Measurements from ENCODE around the gene ZNF609. TPM values are rescaled to one million over a fixed set of nuclear protein-coding genes. Genes with fewer than 3 reads are reported as not detected.

Gene ZNF609
- total RNA-seq, 1 donor from 2014 or later, result 41.2 TPM

DNA sequence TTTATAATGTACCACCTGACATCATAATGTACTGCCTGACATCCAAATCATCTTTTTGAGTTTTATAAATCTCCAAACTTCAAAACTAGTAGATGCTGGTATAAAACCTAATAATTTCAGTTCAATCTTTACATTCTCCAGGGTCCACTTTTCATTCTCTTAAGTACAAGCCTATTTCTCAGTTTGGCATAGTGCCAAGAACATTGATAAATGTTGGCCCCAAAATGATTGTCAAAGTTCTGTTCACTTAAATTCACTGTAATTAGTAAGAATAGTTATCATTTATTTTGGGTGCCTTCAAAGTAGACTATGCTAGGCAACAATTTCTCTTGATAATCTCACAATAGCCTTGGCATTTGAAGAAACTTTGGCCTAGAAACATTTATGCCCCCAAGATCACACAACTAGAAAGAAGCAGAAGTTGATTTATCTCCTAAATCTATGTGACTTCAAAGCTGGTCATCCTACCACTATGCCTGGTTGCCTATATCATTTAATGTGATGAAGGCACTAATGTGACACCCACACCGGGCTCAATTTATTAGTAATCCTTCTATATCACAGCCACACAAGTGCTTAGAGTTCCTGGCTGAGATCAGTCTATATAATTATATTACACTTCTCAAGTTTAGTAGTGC lies 101.7 kb downstream of the ZNF609 start:
- TF ChIP-seq CTCF (IDR thresholded peaks at IDR 0.05; ENCODE audit: unreplicated experiment), result no peak
- peaks cover 4% of the 10 kb centered on the region for H3K36me3 Mint-ChIP-seq (ENCODE audit: low read depth, unreplicated experiment)
- no peak for DNase-seq (ENCODE audit: low spot score)
- H3K27ac Mint-ChIP-seq (ENCODE audit: unreplicated experiment), result no peak overlapping the region
- no peaks in the 10 kb centered on the region for H3K9me3 Mint-ChIP-seq (ENCODE audit: unreplicated experiment)
- H3K4me1 Mint-ChIP-seq (ENCODE audit: unreplicated experiment), result peaks cover 7% of the 10 kb centered on the region
- no peaks in the 10 kb centered on the region for H3K27me3 Mint-ChIP-seq (ENCODE audit: unreplicated experiment)
- H3K4me3 Mint-ChIP-seq (ENCODE audit: unreplicated experiment), result no peak overlapping the region

GRCh38 chr15:64566102-64566501 lies 105.7 kb downstream of the ZNF609 start:
- Mint-ChIP-seq H3K36me3 (ENCODE audit: low read depth, unreplicated experiment) (peaks cover 4% of the 10 kb centered on the region), H3K4me1 (ENCODE audit: unreplicated experiment) (peaks cover 8% of the 10 kb centered on the region), H3K9me3 (ENCODE audit: unreplicated experiment) (no peaks in the 10 kb centered on the region), H3K27me3 (ENCODE audit: unreplicated experiment) (peaks cover 3% of the 10 kb centered on the region), H3K27ac (ENCODE audit: unreplicated experiment) (no peak overlapping the region), H3K4me3 (ENCODE audit: unreplicated experiment) (no peak overlapping the region)
- DNase-seq (ENCODE audit: low spot score), result no peak
- no peak for TF ChIP-seq CTCF (IDR thresholded peaks at IDR 0.05; ENCODE audit: unreplicated experiment)

DNA sequence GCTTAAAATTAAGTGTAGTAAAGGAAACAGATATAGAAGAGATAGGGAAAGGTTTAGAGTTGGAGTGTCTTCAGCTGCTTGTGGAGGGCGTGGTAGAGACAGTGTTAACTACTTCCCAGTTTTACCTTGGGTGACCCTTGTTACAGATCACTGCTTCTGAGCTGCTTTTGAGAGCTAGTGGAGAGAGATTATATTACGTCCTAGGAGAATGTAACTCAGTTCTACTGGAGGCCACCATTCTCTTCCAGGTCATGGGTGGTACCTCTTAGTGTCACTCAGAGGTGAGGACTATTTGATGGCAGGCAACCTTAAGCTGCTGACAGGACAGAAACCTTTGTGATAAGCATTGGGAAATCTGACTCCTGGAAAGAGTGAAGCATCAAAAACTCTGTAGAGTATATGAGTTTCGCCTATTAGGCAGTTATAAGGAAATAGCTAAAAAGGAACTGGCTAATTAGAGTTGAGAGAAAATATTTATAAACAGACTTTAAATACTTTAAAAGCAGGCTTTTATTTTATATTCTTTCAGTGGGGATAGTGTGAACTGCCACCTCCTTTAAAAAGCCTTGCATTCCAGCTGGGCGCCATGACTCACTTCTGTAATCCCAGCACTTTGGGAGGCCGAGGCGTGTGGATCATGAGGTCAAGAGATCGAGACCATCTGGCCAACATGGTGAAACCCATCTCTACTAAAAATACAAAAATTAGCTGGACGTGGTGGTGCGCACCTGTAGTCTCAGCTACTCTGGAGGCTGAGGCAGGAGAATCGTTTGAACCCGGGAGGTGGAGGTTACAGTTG lies 106.5 kb downstream of the ZNF609 start:
- DNase-seq (ENCODE audit: low spot score), result no peak
- no peak for TF ChIP-seq CTCF (IDR thresholded peaks at IDR 0.05; ENCODE audit: unreplicated experiment)

GRCh38 chr15:64568765-64569164 lies 108.4 kb downstream of the ZNF609 start:
- H3K9me3 Mint-ChIP-seq (ENCODE audit: unreplicated experiment), result no peaks in the 10 kb centered on the region
- H3K4me1 Mint-ChIP-seq (ENCODE audit: unreplicated experiment), result peaks cover 9% of the 10 kb centered on the region
- H3K27me3 Mint-ChIP-seq (ENCODE audit: unreplicated experiment), result peaks cover 5% of the 10 kb centered on the region
- no peak for DNase-seq (ENCODE audit: low spot score)
- no peak overlapping the region for H3K27ac Mint-ChIP-seq (ENCODE audit: unreplicated experiment)
- peaks cover 4% of the 10 kb centered on the region for H3K36me3 Mint-ChIP-seq (ENCODE audit: low read depth, unreplicated experiment)
- no peak overlapping the region for H3K4me3 Mint-ChIP-seq (ENCODE audit: unreplicated experiment)
- TF ChIP-seq CTCF (IDR thresholded peaks at IDR 0.05; ENCODE audit: unreplicated experiment), result no peak

More for the DNA sequence above, 106.5 kb downstream of the ZNF609 start:
- Mint-ChIP-seq H3K27ac (ENCODE audit: unreplicated experiment) (no peak overlapping the region), H3K4me3 (ENCODE audit: unreplicated experiment) (no peak overlapping the region), H3K9me3 (ENCODE audit: unreplicated experiment) (no peaks in the 10 kb centered on the region), H3K36me3 (ENCODE audit: low read depth, unreplicated experiment) (peaks cover 4% of the 10 kb centered on the region), H3K4me1 (ENCODE audit: unreplicated experiment) (peaks cover 9% of the 10 kb centered on the region), H3K27me3 (ENCODE audit: unreplicated experiment) (peaks cover 3% of the 10 kb centered on the region)

DNA sequence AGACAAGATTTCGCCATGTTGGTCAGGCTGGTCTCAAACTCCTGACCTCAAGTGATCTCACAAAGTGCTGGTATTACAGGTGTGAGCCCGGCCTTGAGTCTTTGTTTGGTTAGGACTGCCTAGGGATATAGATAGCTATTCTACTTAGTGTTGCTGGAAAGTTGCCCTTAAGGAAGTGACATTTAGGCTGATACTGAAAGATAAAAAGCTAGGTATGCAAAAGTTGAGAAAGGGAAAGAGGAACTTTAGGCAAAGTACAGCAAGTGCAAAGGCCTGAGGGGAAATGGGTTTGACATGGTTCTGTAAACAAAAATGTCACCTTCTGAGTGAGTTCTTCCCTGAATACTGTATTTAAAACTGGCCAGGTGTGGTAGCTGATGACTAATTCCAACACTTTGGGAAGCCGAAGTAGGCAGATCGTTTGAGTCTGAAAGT lies 111.5 kb downstream of the ZNF609 start:
- no peaks in the 10 kb centered on the region for H3K9me3 Mint-ChIP-seq (ENCODE audit: unreplicated experiment)
- peaks cover 5% of the 10 kb centered on the region for H3K27me3 Mint-ChIP-seq (ENCODE audit: unreplicated experiment)
- no peaks in the 10 kb centered on the region for H3K36me3 Mint-ChIP-seq (ENCODE audit: low read depth, unreplicated experiment)
- H3K4me3 Mint-ChIP-seq (ENCODE audit: unreplicated experiment), result no peak overlapping the region
- DNase-seq (ENCODE audit: low spot score), result no peak
- H3K4me1 Mint-ChIP-seq (ENCODE audit: unreplicated experiment), result peaks cover 9% of the 10 kb centered on the region
- no peak for TF ChIP-seq CTCF (IDR thresholded peaks at IDR 0.05; ENCODE audit: unreplicated experiment)
- H3K27ac Mint-ChIP-seq (ENCODE audit: unreplicated experiment), result peak overlapping the region; percentile 18

Data from endothelial cell (in vitro differentiated cells).